DND-41 (cell line): ENCODE measurements around the gene ADCY10.

Source experiments
- ATAC-seq: fragments of 200-7000 bp; cut with Tn5 transposase; 3 replicates; pipeline ENCODE4 v1.9.1; 2021; ENCODE audit warnings: low read depth; ENCODE audit not compliant: insufficient read depth
- DNase-seq: peaks from one replicate; pipeline ENCODE4 v3.0.0-alpha.2; 2020
- H2AFZ ChIP-seq: 2 replicates; pipeline ENCODE4 v1.6.0; 2012; ENCODE audit warnings: low read depth, low read length
- H3K27ac ChIP-seq: 2 replicates; pipeline ENCODE4 v1.5.1; 2012; ENCODE audit warnings: low read length, inconsistent platforms
- H3K27me3 ChIP-seq: fragments of 200-600 bp; sonication (generic); 2 replicates; pipeline ENCODE4 v1.6.0; 2012; ENCODE audit warnings: low read length, mild to moderate bottlenecking, inconsistent platforms; ENCODE audit not compliant: insufficient read depth, poor library complexity
- H3K36me3 ChIP-seq: 2 replicates; pipeline ENCODE4 v1.5.1; 2012; ENCODE audit warnings: low read length, inconsistent platforms; ENCODE audit not compliant: insufficient read depth
- H3K4me1 ChIP-seq: 2 replicates; pipeline ENCODE4 v1.5.1; 2012; ENCODE audit warnings: mild to moderate bottlenecking, low read length; ENCODE audit not compliant: insufficient read depth
- H3K4me2 ChIP-seq: 2 replicates; pipeline ENCODE4 v1.6.0; 2012; ENCODE audit warnings: mild to moderate bottlenecking, moderate library complexity, low read length, inconsistent platforms; ENCODE audit not compliant: insufficient read depth
- H3K4me3 ChIP-seq, 2 experiments: fragments of 200-600 bp in 1 of 2; shearing (Covaris generic) in 1 of 2; 2 replicates each; pipeline ENCODE4 v1.5.1; 2012 to 2016; ENCODE audit warnings: inconsistent platforms in 2 of 2, low read length in 2 of 2, mild to moderate bottlenecking in 2 of 2, low read depth in 1 of 2, moderate library complexity in 1 of 2
- H3K79me2 ChIP-seq: 2 replicates; pipeline ENCODE4 v1.6.0; 2012; ENCODE audit warnings: low read length, inconsistent platforms; ENCODE audit not compliant: insufficient read depth
- H3K9ac ChIP-seq: 2 replicates; pipeline ENCODE4 v1.6.0; 2012; ENCODE audit warnings: low read depth, mild to moderate bottlenecking, inconsistent platforms, low read length, moderate library complexity
- H3K9me3 ChIP-seq: 2 replicates; pipeline ENCODE4 v1.5.1; 2012; ENCODE audit warnings: low read length, moderate library complexity, mild to moderate bottlenecking, inconsistent platforms; ENCODE audit not compliant: insufficient read depth, severe bottlenecking
- H4K20me1 ChIP-seq: 2 replicates; pipeline ENCODE4 v1.6.0; 2012; ENCODE audit warnings: low read length; ENCODE audit not compliant: insufficient read depth
- EZH2 ChIP-seq: IDR thresholded peaks from 3 replicates; pipeline ENCODE4 v1.6.1; 2012; ENCODE audit warnings: borderline replicate concordance, low read depth, mild to moderate bottlenecking, moderate library complexity, low read length, inconsistent platforms; ENCODE audit not compliant: severe bottlenecking
- TF ChIP-seq, protein P1 (sequence below): IDR thresholded peaks from 2 replicates; pipeline ENCODE4 v1.5.1; 2012; ENCODE audit warnings: borderline replicate concordance, low read length, moderate library complexity, mild to moderate bottlenecking; ENCODE audit not compliant: poor library complexity, severe bottlenecking; ENCODE audit errors: extremely low read depth

Gene ADCY10

DNA sequence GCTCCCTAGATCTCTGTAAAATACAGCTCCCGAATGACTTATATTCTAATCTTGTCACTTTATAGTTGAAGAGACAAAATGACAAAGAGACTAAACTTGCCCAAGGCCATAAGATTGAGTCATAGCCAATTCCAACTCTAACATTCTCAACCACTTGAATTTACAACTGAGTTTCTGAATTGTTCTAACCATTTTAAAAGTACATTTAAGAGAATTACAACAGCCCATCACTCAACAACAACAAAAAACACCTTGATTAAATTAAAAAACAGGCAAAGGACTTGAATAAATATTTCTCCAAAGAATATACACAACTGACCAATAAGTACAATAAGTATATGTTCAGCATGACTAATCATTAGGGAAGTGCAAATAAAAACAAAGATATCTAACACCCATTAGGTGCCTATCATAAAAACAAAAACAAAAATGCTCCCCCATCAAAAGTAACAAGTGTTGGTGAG, 8.7 kb upstream of the ADCY10 start:
- Histone ChIP-seq H3K27me3 (no peaks in the 10 kb centered on the region), H3K9ac (no peak overlapping the region), H4K20me1 (no peaks in the 10 kb centered on the region), H3K4me1 (no peaks in the 10 kb centered on the region), H3K4me2 (no peak overlapping the region), H3K4me3 (no peak overlapping the region), H3K79me2 (peaks cover 18% of the 10 kb centered on the region), H3K27ac (no peak overlapping the region), H2AFZ (no peak overlapping the region), H3K9me3 (no peaks in the 10 kb centered on the region), H3K36me3 (peaks cover 6% of the 10 kb centered on the region; the same call in 1 of the 2 replicates)
- DNase-seq (no peak), ATAC-seq (no peak)
- TF ChIP-seq, protein P1, sequence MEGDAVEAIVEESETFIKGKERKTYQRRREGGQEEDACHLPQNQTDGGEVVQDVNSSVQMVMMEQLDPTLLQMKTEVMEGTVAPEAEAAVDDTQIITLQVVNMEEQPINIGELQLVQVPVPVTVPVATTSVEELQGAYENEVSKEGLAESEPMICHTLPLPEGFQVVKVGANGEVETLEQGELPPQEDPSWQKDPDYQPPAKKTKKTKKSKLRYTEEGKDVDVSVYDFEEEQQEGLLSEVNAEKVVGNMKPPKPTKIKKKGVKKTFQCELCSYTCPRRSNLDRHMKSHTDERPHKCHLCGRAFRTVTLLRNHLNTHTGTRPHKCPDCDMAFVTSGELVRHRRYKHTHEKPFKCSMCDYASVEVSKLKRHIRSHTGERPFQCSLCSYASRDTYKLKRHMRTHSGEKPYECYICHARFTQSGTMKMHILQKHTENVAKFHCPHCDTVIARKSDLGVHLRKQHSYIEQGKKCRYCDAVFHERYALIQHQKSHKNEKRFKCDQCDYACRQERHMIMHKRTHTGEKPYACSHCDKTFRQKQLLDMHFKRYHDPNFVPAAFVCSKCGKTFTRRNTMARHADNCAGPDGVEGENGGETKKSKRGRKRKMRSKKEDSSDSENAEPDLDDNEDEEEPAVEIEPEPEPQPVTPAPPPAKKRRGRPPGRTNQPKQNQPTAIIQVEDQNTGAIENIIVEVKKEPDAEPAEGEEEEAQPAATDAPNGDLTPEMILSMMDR = no peak
- no peak for TF ChIP-seq EZH2

DNA sequence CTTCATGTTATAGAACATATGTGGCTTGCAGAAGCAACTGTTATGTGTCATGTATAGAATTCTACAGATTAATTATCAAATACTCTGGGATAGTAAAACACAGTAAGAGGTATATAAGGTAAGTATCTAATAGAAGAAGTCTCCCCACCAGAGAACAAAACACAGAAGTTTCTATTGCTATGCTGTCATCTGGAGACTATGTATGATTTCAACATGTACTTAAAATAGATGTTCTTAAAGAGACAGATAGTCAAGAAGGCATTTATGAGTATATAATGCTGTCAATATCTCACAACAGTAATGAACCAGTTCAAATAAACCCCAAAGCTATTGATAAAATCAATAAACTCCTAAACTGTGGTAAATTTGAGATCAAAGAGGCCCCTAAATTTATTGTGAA, 8.1 kb upstream of the ADCY10 start:
- no peak for TF ChIP-seq EZH2
- TF ChIP-seq, protein P1 = no peak
- Histone ChIP-seq H4K20me1 (no peaks in the 10 kb centered on the region), H3K36me3 (peaks cover 11% of the 10 kb centered on the region; the same call in 1 of the 2 replicates), H3K27me3 (no peaks in the 10 kb centered on the region), H2AFZ (no peak overlapping the region), H3K79me2 (peaks cover 12% of the 10 kb centered on the region), H3K9ac (no peak overlapping the region), H3K4me2 (no peak overlapping the region), H3K4me3 (no peak overlapping the region), H3K9me3 (no peaks in the 10 kb centered on the region), H3K27ac (no peak overlapping the region), H3K4me1 (no peaks in the 10 kb centered on the region)
- ATAC-seq (no peak), DNase-seq (no peak)

DNA sequence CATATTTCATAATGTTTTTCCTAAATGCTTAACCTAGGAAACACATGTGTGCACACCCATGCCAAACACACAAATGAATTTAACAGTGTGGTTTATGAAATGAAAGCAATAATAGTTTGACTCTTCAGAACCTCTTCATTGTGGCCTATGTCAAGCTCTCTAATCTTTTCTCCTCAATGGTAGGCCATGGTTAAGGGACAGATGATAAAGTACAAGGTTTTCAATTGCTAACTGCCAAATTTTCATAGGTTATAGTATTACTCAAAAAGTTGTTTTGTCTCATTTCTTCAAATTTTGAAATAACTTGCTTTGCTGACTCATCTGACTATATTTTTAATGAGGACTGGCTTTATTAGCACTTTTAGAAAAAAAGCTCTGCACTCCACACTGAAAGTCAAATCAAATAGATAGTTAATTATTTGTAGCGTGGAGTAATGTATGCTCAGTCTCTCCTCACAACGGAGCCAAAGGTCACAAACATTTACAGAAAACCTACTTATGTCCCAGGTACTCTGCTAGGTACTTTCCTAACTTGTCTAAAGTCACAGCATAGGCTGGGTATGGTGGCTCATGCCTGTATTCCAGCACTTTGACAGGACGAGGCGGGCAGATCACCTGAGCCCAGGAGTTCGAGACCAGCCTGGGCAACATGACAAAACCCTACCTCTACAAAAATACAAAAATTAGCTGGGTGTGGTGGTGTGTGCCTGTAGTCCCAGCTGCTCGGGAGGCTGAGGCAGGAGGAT, 3.0 kb upstream of the ADCY10 start:
- Histone ChIP-seq H3K4me3 (no peak overlapping the region), H3K27me3 (no peaks in the 10 kb centered on the region), H3K27ac (no peak overlapping the region), H3K4me2 (no peak overlapping the region), H2AFZ (no peak overlapping the region), H3K79me2 (no peaks in the 10 kb centered on the region), H3K9me3 (no peaks in the 10 kb centered on the region), H4K20me1 (no peaks in the 10 kb centered on the region), H3K36me3 (peaks cover 17% of the 10 kb centered on the region; the same call in 1 of the 2 replicates), H3K4me1 (no peaks in the 10 kb centered on the region), H3K9ac (no peak overlapping the region)
- TF ChIP-seq EZH2 = no peak
- TF ChIP-seq, protein P1 = no peak
- DNase-seq (no peak), ATAC-seq (no peak)
